ENCODE measurements around the gene COL5A1. TPM values are rescaled to one million over a fixed set of nuclear protein-coding genes. Genes with fewer than 3 reads are reported as not detected.

Gene COL5A1
- polyA plus RNA-seq, 1 donor (not counting 4 experiments of a cell fraction or from before 2014, with no cell fraction given): 3.1 TPM

DNA sequence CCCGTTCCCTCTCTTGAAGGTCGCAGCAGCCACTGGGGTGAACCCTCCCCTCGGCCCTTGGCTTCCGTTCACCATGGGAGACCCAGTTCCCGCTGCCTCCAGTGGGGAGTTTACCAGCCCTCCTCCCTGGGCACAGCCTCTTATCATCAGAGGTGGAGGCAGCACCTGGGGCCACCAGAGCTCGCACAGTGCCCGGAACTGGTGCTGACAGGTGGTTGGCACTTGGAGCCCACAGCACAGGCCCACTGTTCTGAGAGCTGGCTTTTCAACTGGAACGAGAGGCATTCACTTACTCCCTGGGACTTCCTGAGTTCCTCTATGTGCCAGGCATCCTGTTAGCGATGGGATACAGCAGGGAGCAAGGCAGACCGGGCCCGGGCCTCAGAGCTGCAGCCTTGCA is 132.2 kb downstream of the COL5A1 start:
- FAIRE-seq: no peak

DNA sequence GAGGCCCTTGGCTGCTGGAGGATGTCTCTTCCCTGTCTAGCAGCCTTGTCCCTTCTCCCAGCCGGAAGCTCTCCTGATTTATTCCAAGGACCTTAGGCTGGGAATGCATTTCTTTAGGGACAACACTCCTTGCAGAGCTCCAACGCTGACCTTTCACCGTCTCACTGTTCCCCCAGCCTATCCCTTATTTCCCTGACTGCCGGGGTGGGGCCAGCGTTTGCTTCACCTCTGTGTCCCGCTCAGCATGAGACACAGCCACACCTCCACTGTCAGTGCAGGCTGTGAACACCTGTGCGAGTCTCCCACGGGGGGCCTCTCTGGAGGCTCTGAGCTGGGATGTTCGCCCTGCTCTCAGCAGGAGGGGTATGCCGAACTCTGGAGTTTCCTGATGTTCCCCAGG is 132.8 kb downstream of the COL5A1 start:
- TF ChIP-seq, protein P1, sequence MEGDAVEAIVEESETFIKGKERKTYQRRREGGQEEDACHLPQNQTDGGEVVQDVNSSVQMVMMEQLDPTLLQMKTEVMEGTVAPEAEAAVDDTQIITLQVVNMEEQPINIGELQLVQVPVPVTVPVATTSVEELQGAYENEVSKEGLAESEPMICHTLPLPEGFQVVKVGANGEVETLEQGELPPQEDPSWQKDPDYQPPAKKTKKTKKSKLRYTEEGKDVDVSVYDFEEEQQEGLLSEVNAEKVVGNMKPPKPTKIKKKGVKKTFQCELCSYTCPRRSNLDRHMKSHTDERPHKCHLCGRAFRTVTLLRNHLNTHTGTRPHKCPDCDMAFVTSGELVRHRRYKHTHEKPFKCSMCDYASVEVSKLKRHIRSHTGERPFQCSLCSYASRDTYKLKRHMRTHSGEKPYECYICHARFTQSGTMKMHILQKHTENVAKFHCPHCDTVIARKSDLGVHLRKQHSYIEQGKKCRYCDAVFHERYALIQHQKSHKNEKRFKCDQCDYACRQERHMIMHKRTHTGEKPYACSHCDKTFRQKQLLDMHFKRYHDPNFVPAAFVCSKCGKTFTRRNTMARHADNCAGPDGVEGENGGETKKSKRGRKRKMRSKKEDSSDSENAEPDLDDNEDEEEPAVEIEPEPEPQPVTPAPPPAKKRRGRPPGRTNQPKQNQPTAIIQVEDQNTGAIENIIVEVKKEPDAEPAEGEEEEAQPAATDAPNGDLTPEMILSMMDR (optimal IDR thresholded peaks at IDR 0.05 in 1 of 3, IDR thresholded peaks at IDR 0.05 in 1 of 3, conservative IDR thresholded peaks at IDR 0.05 in 1 of 3; ENCODE audit: extremely low read depth in 1 of 3, insufficient read depth in 2 of 3, low read length in 3 of 3): no peak
- TF ChIP-seq EZH2 (IDR thresholded peaks at IDR 0.05; ENCODE audit: low read length): no peak
- H3K36me3 ChIP-seq (ENCODE audit: control insufficient read depth in 2 of 2, extremely low read depth in 1 of 2, insufficient read depth in 2 of 2, low read length in 2 of 2): no peaks in the 10 kb centered on the region
- H3K4me1 ChIP-seq (ENCODE audit: control insufficient read depth, extremely low read depth, insufficient read depth, low read length): peaks cover 14% of the 10 kb centered on the region
- H3K27ac ChIP-seq (ENCODE audit: control insufficient read depth, insufficient read depth, low read length): no peak overlapping the region
- H3K9me3 ChIP-seq (ENCODE audit: control insufficient read depth, low read depth, low read length): no peaks in the 10 kb centered on the region
- no peak overlapping the region for H3K4me3 ChIP-seq (ENCODE audit: control insufficient read depth in 2 of 3, extremely low read depth in 1 of 3, insufficient read depth in 2 of 3, low read depth in 1 of 3, low read length in 3 of 3)
- FAIRE-seq: no peak
- no peaks in the 10 kb centered on the region for H3K9me1 ChIP-seq (ENCODE audit: control insufficient read depth, extremely low read depth, insufficient read depth, low read length)
- peaks cover 37% of the 10 kb centered on the region for H3K27me3 ChIP-seq (ENCODE audit: control insufficient read depth, extremely low read depth, insufficient read depth, low read length)
- H3K79me2 ChIP-seq (ENCODE audit: control insufficient read depth, insufficient read depth, low read length): no peaks in the 10 kb centered on the region
- dilution Hi-C loops (cut with MboI; ENCODE audit: extremely low pct_ligation_motif_present, low sequenced_read_pairs): no loop called here
- no peaks in the 10 kb centered on the region for H4K20me1 ChIP-seq (ENCODE audit: control insufficient read depth, extremely low read depth, insufficient read depth, low read length)
- H3K9ac ChIP-seq (ENCODE audit: control insufficient read depth, extremely low read depth, insufficient read depth, low read length): no peak overlapping the region
- no peak for DNase-seq (ENCODE audit: low read depth, low spot score)
- H2AFZ ChIP-seq (ENCODE audit: control insufficient read depth, low read length): no peak overlapping the region
- no peak overlapping the region for H3K4me2 ChIP-seq (ENCODE audit: control insufficient read depth, extremely low read depth, insufficient read depth, low read depth, low read length)

More for the DNA sequence above, 132.2 kb downstream of the COL5A1 start:
- Histone ChIP-seq H3K4me3 (ENCODE audit: control insufficient read depth in 2 of 3, extremely low read depth in 1 of 3, insufficient read depth in 2 of 3, low read depth in 1 of 3, low read length in 3 of 3) (no peak overlapping the region), H3K36me3 (ENCODE audit: control insufficient read depth in 2 of 2, extremely low read depth in 1 of 2, insufficient read depth in 2 of 2, low read length in 2 of 2) (no peaks in the 10 kb centered on the region), H3K79me2 (ENCODE audit: control insufficient read depth, insufficient read depth, low read length) (no peaks in the 10 kb centered on the region), H3K27me3 (ENCODE audit: control insufficient read depth, extremely low read depth, insufficient read depth, low read length) (peaks cover 37% of the 10 kb centered on the region), H4K20me1 (ENCODE audit: control insufficient read depth, extremely low read depth, insufficient read depth, low read length) (no peaks in the 10 kb centered on the region), H2AFZ (ENCODE audit: control insufficient read depth, low read length) (no peak overlapping the region), H3K4me1 (ENCODE audit: control insufficient read depth, extremely low read depth, insufficient read depth, low read length) (peaks cover 9% of the 10 kb centered on the region), H3K9me3 (ENCODE audit: control insufficient read depth, low read depth, low read length) (no peaks in the 10 kb centered on the region), H3K27ac (ENCODE audit: control insufficient read depth, insufficient read depth, low read length) (no peak overlapping the region), H3K9ac (ENCODE audit: control insufficient read depth, extremely low read depth, insufficient read depth, low read length) (no peak overlapping the region), H3K9me1 (ENCODE audit: control insufficient read depth, extremely low read depth, insufficient read depth, low read length) (no peaks in the 10 kb centered on the region), H3K4me2 (ENCODE audit: control insufficient read depth, extremely low read depth, insufficient read depth, low read depth, low read length) (no peak overlapping the region)
- dilution Hi-C loops (cut with MboI; ENCODE audit: extremely low pct_ligation_motif_present, low sequenced_read_pairs): no loop called here
- no peak for TF ChIP-seq EZH2 (IDR thresholded peaks at IDR 0.05; ENCODE audit: low read length)
- TF ChIP-seq, protein P1 (optimal IDR thresholded peaks at IDR 0.05 in 1 of 3, IDR thresholded peaks at IDR 0.05 in 1 of 3, conservative IDR thresholded peaks at IDR 0.05 in 1 of 3; ENCODE audit: extremely low read depth in 1 of 3, insufficient read depth in 2 of 3, low read length in 3 of 3): no peak
- DNase-seq (ENCODE audit: low read depth, low spot score): no peak
